HPDE6-E6E7 (cell line): Measurements from ENCODE around the gene ZFYVE28.

ENCODE experiments used
- DNase-seq: peaks from one replicate; pipeline ENCODE4 v3.0.0; 2011; ENCODE audit warnings: missing footprints; ENCODE audit errors: extremely low spot score

ZFYVE28 gene

GRCh38 chr4:2261110-2261852 is 157.2 kb downstream of the ZFYVE28 start:
- DNase-seq: peak; percentile 20

DNA sequence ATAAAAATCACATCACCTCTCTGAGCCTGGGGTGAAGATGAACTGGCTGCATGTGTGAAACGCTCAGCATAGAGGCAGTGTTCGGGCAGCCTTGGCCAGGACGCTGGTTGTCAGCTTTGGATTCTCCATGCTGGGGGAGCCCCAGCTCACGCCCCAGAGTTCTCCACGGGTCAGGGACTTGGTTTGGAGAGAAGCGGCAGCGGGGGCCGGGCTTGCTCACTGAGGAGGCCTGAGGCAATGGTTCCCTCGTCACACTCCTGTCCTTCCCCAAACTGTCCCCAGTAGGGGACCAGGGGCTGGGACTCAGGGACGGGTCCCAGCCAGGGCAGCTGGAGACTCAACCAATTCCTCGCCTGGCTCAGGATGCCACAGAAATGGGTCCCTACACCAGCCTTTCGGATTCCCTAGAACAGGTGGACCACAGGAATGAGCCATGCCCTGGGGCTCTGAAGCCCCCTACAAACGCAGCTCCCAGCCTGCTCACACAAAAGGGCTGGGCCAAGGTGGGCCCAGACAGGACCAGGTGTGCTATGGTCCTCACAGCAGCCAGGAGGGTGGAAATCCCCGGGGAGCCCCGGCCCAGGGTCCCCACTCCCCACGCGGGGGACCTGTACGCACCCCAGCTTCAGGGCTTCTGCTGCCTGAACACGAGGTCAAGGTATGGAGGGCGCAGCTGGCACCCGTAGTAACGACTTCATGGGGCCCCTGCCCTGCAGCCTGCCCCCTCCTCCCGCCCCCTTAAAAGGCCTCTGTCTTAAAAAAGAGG is 157.9 kb downstream of the ZFYVE28 start:
- no peak for DNase-seq

DNA sequence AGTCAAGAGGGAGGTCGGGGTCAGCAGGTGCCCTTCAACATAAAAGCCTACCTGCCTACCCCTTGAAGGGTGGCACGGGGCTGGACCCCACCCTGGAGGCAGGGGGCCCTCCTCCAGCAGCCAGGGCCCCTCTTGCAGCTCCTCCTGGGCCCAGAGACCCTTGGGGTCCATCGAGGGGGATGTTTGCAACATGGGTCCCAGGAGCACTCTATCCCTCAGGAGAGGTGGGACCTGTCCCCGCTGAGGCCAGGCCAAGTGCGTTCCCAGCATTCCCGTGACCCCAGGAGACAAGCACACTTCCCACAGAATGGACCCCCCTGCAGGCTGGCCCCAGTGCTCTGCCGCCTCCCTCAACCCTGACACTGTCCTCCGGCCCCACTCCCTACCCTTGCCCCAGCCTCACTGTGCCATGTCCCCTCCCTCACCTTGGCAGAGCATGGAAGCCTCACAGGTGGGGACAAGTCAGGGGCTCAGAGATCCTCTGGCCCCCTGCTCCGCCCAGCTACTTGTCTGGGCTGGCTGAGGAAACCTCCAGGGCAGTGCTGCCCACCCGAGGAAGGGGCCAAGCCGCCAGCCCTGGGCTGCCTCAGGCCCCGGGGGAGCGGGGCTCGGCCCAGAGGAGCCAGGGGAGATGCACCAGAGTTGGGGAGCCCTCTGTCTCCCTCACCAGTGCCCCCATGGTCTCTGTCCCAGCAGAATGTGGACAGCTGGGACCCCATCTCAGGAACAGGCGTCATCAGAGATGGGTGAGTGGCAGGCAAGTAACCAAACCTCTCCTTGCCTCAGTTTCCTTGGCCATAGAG is 158.7 kb downstream of the ZFYVE28 start:
- no peak for DNase-seq

GRCh38 chr4:2259036-2259540 is 159.4 kb downstream of the ZFYVE28 start:
- DNase-seq: no peak

DNA sequence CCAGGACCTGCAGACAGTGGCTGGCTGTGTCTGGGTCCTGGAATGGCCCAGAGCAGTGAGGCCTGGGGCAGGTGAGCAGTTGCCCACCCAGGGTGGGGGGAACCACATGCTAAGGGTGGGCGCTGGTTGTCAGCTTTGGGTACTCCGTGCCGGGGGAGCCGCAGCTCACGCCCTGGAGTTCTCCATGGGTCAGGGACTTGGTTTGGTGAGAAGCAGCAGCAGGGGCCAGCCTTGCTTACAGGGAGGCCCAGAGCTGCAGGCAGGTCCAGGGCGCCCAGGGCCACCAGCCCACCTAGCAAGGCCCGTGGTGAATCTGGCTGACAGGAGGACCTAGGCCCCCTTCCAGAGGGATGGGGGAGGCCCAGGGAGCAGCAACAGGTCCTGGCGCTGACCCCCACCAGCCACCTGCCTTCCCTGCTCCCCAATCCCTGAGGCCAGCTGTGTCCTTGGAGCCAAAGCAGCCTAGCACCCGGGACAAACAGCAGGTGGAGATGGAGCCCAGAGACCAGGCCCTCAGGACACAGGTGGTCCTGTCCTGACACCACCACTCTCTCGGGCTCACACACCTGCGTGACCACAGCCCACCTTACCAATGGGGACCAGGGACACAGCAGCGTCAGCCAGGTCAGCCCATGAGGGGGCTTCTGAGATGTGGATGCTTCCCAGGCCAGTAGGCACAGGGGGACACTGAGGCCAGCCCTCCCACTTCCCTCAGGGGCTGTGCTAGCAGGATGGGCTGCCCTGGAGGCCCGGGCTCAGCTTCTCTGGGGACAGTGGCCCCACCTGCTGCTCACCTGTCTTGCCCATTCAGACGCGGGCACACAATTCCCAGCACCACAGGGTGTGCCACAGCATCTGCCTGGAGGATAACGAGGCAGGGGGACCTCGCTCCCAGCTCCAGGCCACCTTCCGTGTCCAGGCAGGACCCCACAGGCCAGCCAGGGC is 160.1 kb downstream of the ZFYVE28 start:
- no peak for DNase-seq

DNA sequence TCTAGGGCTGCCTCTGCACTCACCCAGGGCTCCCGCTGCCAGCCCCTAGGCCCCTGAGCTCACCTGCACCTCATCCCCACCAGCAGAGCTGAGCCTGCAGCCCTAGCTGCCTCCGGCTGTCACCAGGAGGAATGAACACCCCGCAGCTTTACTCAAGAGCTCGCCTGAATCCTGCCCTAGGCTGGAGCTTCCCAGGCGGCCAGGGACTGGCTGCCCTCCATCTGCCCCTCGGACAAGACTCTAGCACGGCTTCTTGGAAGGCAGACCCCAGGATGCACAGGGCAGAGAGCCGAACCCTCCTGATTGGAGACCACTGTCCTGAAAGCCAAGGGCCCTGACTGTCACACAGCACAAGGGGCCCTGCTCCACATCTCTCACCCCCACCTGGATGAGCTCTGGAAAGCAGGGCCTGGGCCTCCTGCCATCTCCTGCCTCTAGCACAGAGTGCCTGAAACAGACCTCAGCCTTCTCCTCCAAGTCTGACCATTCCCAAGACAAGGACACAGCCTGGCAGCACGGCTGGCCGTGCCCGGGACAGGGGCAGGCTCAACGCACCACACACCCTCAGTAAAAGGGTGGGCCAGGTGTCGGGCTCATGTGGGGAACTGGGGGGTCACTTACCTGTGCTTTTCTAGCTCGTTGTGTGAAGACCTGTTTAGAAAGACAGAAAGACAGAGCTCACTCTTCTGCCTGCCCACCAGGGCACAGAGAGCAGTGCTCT is 160.9 kb downstream of the ZFYVE28 start:
- no peak for DNase-seq

- no peak for DNase-seq
These were observed 161.7 kb downstream of the ZFYVE28 start for GRCh38 chr4:2256781-2257191.

- DNase-seq: no peak
These were observed 162.2 kb downstream of the ZFYVE28 start for GRCh38 chr4:2256156-2256731.

DNA sequence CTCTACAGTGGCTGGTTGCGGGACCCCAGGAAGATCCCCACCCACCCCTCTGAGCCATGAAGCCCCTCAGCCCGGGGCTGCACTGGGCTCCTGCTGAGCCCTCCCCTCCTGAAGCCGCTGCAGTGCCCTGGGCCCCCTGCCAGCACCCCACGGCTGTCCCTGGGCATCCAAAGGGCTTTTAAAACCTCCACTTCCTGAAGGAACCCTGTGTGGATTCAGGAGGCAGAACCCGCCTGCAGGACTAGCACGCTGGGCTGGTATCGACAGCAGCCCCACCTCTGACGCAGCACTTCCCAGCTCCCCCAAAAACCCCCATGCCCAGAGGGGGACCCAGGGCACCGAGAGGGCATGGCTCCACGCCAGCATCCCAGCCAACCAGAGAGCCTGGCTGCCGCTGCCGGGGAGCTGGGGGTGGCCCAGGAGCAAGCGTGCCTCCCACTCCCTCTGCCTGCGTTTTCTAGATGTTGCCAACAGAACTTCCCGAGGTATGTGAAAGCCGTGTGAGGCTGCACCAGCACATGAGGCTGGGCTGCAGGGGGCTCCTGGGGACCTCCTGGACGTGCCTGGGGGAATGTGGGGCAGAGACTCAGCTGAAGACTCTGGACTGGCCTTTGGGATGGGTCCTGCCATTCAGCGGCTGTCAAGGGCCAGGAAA is 162.8 kb downstream of the ZFYVE28 start:
- no peak for DNase-seq

DNA sequence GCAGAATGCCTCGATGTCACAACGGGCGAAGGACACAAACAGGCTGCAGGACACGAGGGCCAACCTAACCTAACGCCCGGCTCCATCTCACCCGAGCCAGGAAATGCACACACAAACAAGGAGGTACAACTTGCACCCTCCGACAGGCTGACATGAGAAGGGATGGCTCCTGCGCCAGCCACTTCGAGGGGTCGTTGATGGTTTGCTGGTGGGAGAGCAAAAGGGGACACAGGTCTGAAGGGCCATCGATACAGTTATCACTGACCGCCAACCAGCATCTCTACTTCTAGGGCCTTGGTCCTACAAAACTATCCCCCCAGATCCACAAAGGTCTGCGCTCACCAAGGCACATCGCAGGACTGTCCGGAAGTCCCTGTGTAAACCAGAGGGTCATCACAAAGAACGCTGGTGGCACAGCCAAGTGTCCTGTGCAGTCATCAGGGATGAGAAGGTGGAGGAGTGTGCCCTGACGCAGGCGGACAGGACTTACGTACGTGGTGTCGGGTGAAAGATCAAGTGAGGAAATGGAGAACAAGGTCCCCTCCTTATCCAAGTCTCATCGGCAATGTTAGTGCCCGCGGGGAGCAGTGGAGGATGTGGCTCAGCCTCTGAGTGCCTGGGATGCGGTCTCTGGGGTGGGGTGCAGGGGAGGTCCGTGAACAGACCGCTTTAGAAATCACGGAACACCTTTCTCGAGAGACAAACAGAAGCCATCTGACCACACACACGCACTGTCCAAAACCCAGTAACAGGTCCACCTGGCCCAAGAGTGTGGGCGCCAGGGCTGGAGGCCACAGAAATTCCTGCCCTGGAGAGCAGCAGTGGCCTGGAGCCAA is 163.6 kb downstream of the ZFYVE28 start:
- no peak for DNase-seq

GRCh38 chr4:2253160-2254084 is 165.0 kb downstream of the ZFYVE28 start:
- DNase-seq: no peak

DNA sequence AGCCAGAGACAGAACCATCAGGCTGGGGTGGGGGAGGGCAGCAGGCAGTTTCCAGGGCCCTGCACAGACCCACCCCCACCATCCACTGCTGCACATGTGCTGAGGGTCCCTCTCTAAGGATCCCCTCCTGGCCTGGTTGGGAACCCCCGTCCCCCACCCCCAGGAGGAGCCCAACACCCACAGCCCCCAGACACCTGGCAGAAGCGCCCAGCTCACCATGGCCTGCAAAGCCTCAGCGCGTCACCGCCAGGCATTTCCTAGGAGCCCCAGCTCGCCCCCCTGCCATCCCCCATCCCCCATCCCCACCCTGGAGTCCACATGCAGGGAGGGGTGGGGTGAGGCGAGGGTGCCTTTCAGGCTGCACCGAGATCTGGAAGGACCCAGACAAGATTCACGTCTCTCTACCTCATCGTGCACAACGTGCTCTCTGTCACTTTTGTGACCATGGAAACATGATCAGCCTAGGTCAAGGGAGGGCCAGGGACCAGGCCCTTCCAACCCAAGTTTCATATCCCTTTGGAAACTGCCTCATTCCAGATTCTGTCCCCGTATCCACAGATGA is 165.8 kb downstream of the ZFYVE28 start:
- DNase-seq: no peak

- DNase-seq: no peak
These were observed 166.5 kb downstream of the ZFYVE28 start for GRCh38 chr4:2251795-2252529.

DNA sequence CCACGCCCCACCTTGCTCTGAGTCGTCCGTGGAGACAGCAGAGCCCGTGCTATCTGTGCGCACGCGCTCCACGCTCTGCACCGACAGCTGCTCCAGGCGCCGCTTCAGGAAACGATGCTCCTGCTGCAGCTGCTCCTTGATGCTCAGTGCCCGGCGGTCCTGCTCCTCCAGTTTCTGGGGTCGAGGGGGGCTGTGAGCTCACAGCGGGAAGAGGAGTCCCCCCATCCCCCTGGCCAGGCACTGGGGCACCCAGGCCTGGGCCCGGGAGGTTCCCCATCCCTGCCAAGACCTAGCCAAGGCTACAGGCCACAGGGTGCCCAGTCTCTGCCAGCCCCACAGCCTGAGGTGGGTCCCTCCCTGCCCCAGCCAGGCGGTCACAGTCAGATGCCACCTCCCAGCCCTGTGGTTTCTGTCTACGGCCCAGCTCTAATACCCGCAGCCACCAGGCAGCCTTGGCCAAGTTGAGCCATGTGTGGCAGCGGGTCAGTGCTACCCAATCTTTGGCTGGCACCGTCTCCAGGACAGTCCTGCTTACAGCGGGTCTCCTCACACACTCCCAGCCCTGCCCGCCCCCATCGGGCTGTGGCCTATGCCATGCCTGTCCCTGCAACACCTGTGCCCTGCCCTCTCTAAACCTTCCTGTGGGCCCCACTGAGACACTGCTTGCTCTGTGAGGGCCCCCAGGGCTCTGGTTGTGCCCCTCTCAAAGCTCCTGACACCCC is 167.2 kb downstream of the ZFYVE28 start:
- DNase-seq: no peak

GRCh38 chr4:2250357-2251072 is 167.9 kb downstream of the ZFYVE28 start:
- DNase-seq: no peak
